Measurements from ENCODE around the gene CCDC97.

The CCDC97 gene

DNA sequence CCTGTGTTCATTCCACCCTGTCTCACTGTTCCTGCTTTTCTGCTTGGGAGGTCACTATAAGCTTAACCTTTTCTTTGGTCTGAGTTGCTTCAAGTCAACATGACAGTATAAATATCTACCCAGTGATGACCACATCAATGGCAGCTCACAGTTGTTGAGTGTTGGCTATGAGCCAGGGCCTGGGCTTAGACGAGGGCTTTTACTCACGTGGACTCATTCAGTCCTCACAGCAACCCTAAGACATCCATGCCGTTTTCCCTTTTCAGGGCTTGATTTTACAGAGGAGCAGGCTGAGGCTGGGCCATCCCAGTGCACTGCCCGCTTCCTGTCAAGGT lies 10.2 kb upstream of the CCDC97 start:
- Histone ChIP-seq H3K27me3 (replicated peaks) (no peaks in the 10 kb centered on the region), H3K4me3 (ENCODE audit: low read depth, low read length) (no peak overlapping the region), H3K36me3 (replicated peaks) (peaks cover 89% of the 10 kb centered on the region), H3K27ac (peak overlapping the region; percentile 83)
- peak; percentile 78 for DNase-seq
- in situ Hi-C loops (cut with HindIII; ENCODE audit: low pct_ligation_motif_present, low sequenced_read_pairs): no loop called here
- TF ChIP-seq, protein P1, sequence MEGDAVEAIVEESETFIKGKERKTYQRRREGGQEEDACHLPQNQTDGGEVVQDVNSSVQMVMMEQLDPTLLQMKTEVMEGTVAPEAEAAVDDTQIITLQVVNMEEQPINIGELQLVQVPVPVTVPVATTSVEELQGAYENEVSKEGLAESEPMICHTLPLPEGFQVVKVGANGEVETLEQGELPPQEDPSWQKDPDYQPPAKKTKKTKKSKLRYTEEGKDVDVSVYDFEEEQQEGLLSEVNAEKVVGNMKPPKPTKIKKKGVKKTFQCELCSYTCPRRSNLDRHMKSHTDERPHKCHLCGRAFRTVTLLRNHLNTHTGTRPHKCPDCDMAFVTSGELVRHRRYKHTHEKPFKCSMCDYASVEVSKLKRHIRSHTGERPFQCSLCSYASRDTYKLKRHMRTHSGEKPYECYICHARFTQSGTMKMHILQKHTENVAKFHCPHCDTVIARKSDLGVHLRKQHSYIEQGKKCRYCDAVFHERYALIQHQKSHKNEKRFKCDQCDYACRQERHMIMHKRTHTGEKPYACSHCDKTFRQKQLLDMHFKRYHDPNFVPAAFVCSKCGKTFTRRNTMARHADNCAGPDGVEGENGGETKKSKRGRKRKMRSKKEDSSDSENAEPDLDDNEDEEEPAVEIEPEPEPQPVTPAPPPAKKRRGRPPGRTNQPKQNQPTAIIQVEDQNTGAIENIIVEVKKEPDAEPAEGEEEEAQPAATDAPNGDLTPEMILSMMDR (IDR thresholded peaks at IDR 0.05; ENCODE audit: low read depth, low read length, missing control alignments): no peak

DNA sequence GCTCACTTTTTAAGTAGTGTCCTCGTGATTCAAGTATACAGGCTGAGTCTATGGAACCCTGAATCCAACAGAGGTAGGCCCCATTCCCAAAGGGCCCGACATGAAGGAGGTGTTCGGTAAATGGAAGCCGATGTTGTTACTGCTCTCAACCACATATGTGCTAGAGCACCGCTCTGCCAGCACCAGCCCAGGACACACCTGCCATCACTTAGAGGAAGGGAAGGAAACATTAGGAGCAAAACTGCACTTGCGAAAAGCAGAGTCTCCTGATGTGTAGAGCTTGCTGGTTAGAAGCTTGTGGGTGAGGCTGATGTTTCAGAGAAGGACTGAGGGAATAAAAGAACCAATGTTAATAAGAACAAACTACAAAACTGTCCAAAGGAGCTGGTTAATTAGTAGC lies 9.4 kb upstream of the CCDC97 start:
- H3K27ac ChIP-seq: no peak overlapping the region

DNA sequence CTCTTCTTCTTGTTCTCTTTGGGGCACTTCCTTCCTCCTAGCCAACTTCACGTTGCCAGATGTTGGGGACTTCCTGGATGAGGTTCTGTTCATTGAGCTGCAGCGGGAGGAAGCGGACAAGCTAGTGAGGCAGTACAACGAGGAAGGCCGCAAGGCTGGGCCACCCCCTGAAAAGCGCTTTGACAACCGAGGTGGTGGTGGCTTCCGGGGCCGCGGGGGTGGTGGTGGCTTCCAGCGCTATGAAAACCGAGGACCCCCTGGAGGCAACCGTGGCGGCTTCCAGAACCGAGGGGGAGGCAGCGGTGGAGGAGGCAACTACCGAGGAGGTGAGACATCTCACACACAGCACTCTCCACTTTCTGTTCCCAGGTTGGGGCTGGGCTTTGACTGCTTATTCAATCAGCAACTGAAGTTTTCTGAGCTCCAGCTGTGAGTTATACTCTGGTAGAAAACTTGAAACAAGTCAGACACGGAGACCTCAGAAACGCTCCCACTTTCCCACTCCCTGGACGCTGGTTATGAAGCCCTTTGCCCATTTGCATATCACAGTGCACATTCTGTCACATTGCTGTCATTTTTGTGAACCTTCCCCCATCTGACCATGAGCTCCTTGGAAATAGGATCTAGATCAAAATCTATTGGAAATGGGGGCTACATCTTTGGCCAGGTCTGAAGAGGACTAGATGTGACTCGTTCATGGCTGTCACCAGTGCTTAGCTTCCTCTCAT lies 7.2 kb upstream of the CCDC97 start:
- no peak overlapping the region for H3K27ac ChIP-seq
- no peaks in the 10 kb centered on the region for H3K27me3 ChIP-seq (replicated peaks)
- peaks cover 83% of the 10 kb centered on the region for H3K36me3 ChIP-seq (replicated peaks)
- in situ Hi-C loops (cut with HindIII; ENCODE audit: low pct_ligation_motif_present, low sequenced_read_pairs): no loop called here
- H3K4me3 ChIP-seq (ENCODE audit: low read depth, low read length): no peak overlapping the region
- TF ChIP-seq, protein P1 (IDR thresholded peaks at IDR 0.05; ENCODE audit: low read depth, low read length, missing control alignments): no peak
- no peak for DNase-seq

More for the DNA sequence above, 9.4 kb upstream of the CCDC97 start:
- no peaks in the 10 kb centered on the region for H3K27me3 ChIP-seq (replicated peaks)
- H3K4me3 ChIP-seq (ENCODE audit: low read depth, low read length): no peak overlapping the region
- in situ Hi-C loops (cut with HindIII; ENCODE audit: low pct_ligation_motif_present, low sequenced_read_pairs): no loop called here
- TF ChIP-seq, protein P1 (IDR thresholded peaks at IDR 0.05; ENCODE audit: low read depth, low read length, missing control alignments): no peak
- no peak for DNase-seq
- peaks cover 88% of the 10 kb centered on the region for H3K36me3 ChIP-seq (replicated peaks)

DNA sequence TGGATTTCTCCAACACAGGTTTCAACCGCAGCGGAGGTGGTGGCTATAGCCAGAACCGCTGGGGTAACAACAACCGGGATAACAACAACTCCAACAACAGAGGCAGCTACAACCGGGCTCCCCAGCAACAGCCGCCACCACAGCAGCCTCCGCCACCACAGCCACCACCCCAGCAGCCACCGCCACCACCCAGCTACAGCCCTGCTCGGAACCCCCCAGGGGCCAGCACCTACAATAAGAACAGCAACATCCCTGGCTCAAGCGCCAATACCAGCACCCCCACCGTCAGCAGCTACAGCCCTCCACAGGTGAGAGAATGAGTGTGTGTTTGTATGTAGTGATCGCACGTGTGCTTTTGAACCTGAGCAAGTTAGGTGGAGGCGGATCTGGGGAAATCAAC lies 6.0 kb upstream of the CCDC97 start:
- Histone ChIP-seq H3K27ac (no peak overlapping the region), H3K36me3 (replicated peaks) (peaks cover 78% of the 10 kb centered on the region), H3K4me3 (ENCODE audit: low read depth, low read length) (no peak overlapping the region), H3K27me3 (replicated peaks) (no peaks in the 10 kb centered on the region)
- in situ Hi-C loops (cut with HindIII; ENCODE audit: low pct_ligation_motif_present, low sequenced_read_pairs): no loop called here
- DNase-seq: no peak
- TF ChIP-seq, protein P1 (IDR thresholded peaks at IDR 0.05; ENCODE audit: low read depth, low read length, missing control alignments): no peak

DNA sequence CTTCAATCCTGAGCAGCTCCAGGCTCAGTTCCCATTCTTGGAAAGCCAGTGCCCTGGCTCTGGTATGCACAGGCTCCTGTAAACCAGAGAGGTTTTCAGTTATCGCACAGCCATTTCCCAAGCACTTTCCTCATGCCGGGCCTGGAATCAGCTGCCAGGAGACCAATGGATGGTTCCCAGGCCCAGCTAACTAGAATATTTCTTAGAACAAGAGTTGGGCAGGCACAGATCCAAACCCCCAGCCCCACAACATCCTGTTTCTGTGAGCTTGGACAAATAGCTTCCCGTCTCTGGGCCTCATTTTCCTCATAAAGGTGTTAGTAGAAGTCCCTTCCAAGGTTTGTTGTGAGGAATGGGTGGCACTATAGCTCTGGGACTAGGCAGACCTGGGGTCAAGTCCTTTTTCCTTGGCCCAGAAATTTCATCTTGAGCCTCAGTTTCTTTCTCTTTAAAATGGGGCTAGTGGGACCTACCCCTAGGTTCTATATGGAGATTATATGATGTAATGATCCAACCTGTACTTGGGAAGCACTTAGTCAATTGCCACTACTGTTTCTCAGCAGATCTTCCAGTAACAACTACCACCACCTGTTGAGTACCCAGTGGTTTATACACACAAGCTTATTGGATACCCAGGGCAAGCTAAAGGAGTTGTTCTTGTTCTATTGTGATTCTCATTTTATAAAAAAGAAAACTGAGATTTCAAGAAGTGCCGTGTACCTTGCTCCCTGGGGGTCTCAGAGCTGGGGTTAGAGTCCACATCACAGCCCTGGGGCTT lies 5.1 kb upstream of the CCDC97 start:
- Histone ChIP-seq H3K27me3 (replicated peaks) (no peaks in the 10 kb centered on the region), H3K4me3 (ENCODE audit: low read depth, low read length) (no peak overlapping the region), H3K27ac (no peak overlapping the region), H3K36me3 (replicated peaks) (peaks cover 71% of the 10 kb centered on the region)
- in situ Hi-C loops (cut with HindIII; ENCODE audit: low pct_ligation_motif_present, low sequenced_read_pairs): no loop called here
- DNase-seq: no peak
- TF ChIP-seq, protein P1 (IDR thresholded peaks at IDR 0.05; ENCODE audit: low read depth, low read length, missing control alignments): no peak

Data from brain microvascular endothelial cell (primary cell).